Measurements from ENCODE around the gene PEBP1.

GRCh38 chr12:118127867-118128266, 8.1 kb upstream of the PEBP1 start:
- TF ChIP-seq GATA3 (IDR thresholded peaks at IDR 0.05; ENCODE audit: low read depth, low read length) (no peak), GATA2 (IDR thresholded peaks at IDR 0.05; ENCODE audit: low read depth, low read length) (no peak)
